Esophagus muscularis mucosa (tissue), 4 donors: ENCODE results near the gene HRCT1. TPM values are rescaled to one million over a fixed set of nuclear protein-coding genes. Genes with fewer than 3 reads are reported as not detected.

Experiments used
- DNase-seq: peaks from one replicate; pipeline ENCODE4 v3.0.0-alpha.2; 2017; ENCODE audit errors: extremely low spot score
- H3K27ac ChIP-seq, 4 donors: fragments of 200-600 bp; sonication (generic); replicated peaks in 1 of 4; 1 replicate in 3 of 4; 2 replicates in 1 of 4; pipeline ENCODE4 v1.5.1; 2016 to 2019; ENCODE audit warnings: mild to moderate bottlenecking in 1 of 4
- H3K27me3 ChIP-seq, 4 donors: fragments of 200-600 bp; sonication (generic); one replicate each; pipeline versions ENCODE4 v1.5.1 to v1.6.0; 2016 to 2019
- H3K36me3 ChIP-seq, 4 donors: fragments of 200-600 bp; sonication (generic); one replicate each; pipeline ENCODE4 v1.5.1; 2016 to 2019
- H3K4me1 ChIP-seq, 4 donors: fragments of 200-600 bp; sonication (generic); one replicate each; pipeline ENCODE4 v1.5.1; 2016 to 2019
- H3K4me3 ChIP-seq, 4 donors: fragments of 200-600 bp; sonication (generic); 1 replicate in 2 of 4; 2 replicates in 2 of 4; pipeline ENCODE4 v1.5.1; 2016 to 2019; ENCODE audit warnings: mild to moderate bottlenecking in 4 of 4, moderate library complexity in 1 of 4
- H3K9me3 ChIP-seq, 4 donors: fragments of 200-600 bp; sonication (generic); 1 replicate in 3 of 4; 2 replicates in 1 of 4; pipeline ENCODE4 v1.5.1; 2016 to 2019
- EP300 ChIP-seq: sonication (generic); formaldehyde crosslinking; IDR thresholded peaks from one replicate; pipeline ENCODE4 v1.6.1; 2017; ENCODE audit warnings: antibody characterized with exemption
- POLR2A ChIP-seq: fragments of 450-650 bp; IDR thresholded peaks from one replicate; pipeline ENCODE4 v1.6.1; 2017; ENCODE audit warnings: antibody characterized with exemption, moderate library complexity, mild to moderate bottlenecking, low read depth
- POLR2AphosphoS5 ChIP-seq, 2 donors: sonication (generic); formaldehyde crosslinking; IDR thresholded peaks; one replicate each; pipeline ENCODE4 v1.6.1; 2017; ENCODE audit warnings: antibody characterized with exemption in 2 of 2
- WGBS: methylation state at CpG from one replicate; pipeline ENCODE4 v1.1.5; 2018; 5-methylcytosine and 5-hydroxymethylcytosine counted together
- intact Hi-C: fragments of 100-400 bp; cut with DNase I; formaldehyde crosslinking; loops from one replicate; pipeline ENCODE4 v1.15.1; 2023
- total RNA-seq, 4 donors: library from RNA; depleted of rRNA; stranded (reverse); fragments of >200 nt; gene quantifications; one replicate each; pipeline versions ENCODE4 v1.1.0 to v1.2.1, GENCODE V29; 2016
- TF ChIP-seq, protein P1 (sequence below), 3 experiments: fragments of 200-600 bp in 2 of 3; fragments of 450-650 bp in 1 of 3; sonication (generic) in 2 of 3; IDR thresholded peaks; one replicate each; pipeline ENCODE4 v1.5.1; 2017 to 2019; ENCODE audit warnings: antibody characterized with exemption in 3 of 3, mild to moderate bottlenecking in 2 of 3, moderate library complexity in 1 of 3

The HRCT1 gene
- total RNA-seq, 4 donors from 2014 or later: 3.7 to 53.0 (median 15.6) TPM

DNA sequence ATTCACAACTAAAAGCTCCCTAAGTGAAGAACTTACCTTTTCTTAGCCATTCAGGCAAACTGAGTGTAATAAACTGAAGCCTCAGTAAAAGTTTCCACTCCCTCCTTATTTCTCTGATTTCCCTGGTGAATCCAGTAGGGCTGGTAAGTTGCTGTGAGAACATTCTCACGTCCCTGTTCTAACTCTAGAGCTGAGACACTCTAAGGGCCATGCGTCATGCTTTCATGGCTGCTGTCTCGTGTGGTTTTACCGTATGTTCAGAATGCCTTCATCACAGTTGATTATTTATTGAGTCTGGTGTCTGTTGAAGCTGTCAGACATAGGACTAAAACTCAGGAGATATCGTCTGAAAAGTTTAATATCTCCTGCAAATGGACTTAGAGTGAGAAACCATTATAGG is 50.6 kb downstream of the HRCT1 start:
- no peak overlapping the region for H3K4me3 ChIP-seq
- DNase-seq: no peak
- H3K27ac ChIP-seq: no peak overlapping the region
- peaks cover 0 to 5% (median 4%) of the 10 kb centered on the region in 4 donors for H3K4me1 ChIP-seq
- intact Hi-C loops: no loop called here
- TF ChIP-seq, protein P1, sequence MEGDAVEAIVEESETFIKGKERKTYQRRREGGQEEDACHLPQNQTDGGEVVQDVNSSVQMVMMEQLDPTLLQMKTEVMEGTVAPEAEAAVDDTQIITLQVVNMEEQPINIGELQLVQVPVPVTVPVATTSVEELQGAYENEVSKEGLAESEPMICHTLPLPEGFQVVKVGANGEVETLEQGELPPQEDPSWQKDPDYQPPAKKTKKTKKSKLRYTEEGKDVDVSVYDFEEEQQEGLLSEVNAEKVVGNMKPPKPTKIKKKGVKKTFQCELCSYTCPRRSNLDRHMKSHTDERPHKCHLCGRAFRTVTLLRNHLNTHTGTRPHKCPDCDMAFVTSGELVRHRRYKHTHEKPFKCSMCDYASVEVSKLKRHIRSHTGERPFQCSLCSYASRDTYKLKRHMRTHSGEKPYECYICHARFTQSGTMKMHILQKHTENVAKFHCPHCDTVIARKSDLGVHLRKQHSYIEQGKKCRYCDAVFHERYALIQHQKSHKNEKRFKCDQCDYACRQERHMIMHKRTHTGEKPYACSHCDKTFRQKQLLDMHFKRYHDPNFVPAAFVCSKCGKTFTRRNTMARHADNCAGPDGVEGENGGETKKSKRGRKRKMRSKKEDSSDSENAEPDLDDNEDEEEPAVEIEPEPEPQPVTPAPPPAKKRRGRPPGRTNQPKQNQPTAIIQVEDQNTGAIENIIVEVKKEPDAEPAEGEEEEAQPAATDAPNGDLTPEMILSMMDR (IDR thresholded peaks at IDR 0.05): no peak
- TF ChIP-seq POLR2A (no peak), EP300 (no peak), POLR2AphosphoS5 (IDR thresholded peaks at IDR 0.05) (no peak)
- H3K27me3 ChIP-seq: peaks cover 0 to 22% (median 0%) of the 10 kb centered on the region in 4 donors
- no peaks in the 10 kb centered on the region for H3K36me3 ChIP-seq
- WGBS: 80% methylated on average over 5 of the region's 5 CpGs
- no peaks in the 10 kb centered on the region for H3K9me3 ChIP-seq

Other genes with a start within 250 kb of the HRCT1 start
- gene RMRP, start 248.2 kb upstream of the HRCT1 start, total RNA-seq: 1,000 to 10,000 TPM; 1,899 to 6,162 (median 2,510) TPM
- 100 to 1,000 TPM in 2 of 4 donors, 10 to 100 TPM in 2; 68.4 to 117 (median 104) TPM for gene CCDC107, start 247.9 kb upstream of the HRCT1 start, total RNA-seq
- 1 to 10 TPM; 1.3 to 3.3 (median 1.7) TPM for gene ARHGEF39, start 241.0 kb upstream of the HRCT1 start, total RNA-seq
- 1 to 10 TPM in 1 of 4 donors, not detected in 3; 2.2 TPM for gene CA9, start 232.3 kb upstream of the HRCT1 start, total RNA-seq
- gene TPM2, start 216.3 kb upstream of the HRCT1 start, total RNA-seq: over 10,000 TPM in 3 of 4 donors, 1,000 to 10,000 TPM in 1; 8,856 to 14,576 (median 12,022) TPM
- 1,000 to 10,000 TPM in 3 of 4 donors, 100 to 1,000 TPM in 1; 934 to 1,435 (median 1,196) TPM for gene TLN1, start 174.0 kb upstream of the HRCT1 start, total RNA-seq
- 10 to 100 TPM; 65.6 to 97.3 (median 85.4) TPM for gene CREB3, start 173.5 kb upstream of the HRCT1 start, total RNA-seq
- gene GBA2, start 157.0 kb upstream of the HRCT1 start, total RNA-seq: 10 to 100 TPM; 44.0 to 67.8 (median 55.5) TPM
- gene RGP1, start 156.9 kb upstream of the HRCT1 start, total RNA-seq: 10 to 100 TPM; 22.0 to 31.8 (median 26.8) TPM
- 1 to 10 TPM in 1 of 4 donors, not detected in 3; 1.3 TPM for gene MSMP, start 151.9 kb upstream of the HRCT1 start, total RNA-seq
- 10 to 100 TPM; 22.0 to 35.9 (median 29.7) TPM for gene NPR2, start 114.6 kb upstream of the HRCT1 start, total RNA-seq
- 1 to 10 TPM in 1 of 4 donors, under 1 TPM in 3; 0.65 to 2.0 (median 0.83) TPM for gene SPAG8, start 93.9 kb upstream of the HRCT1 start, total RNA-seq
- gene HINT2, start 91.2 kb upstream of the HRCT1 start, total RNA-seq: 10 to 100 TPM; 23.4 to 32.4 (median 27.5) TPM
- gene FAM221B, start 77.5 kb upstream of the HRCT1 start, total RNA-seq: not detected
- gene TMEM8B, start 77.0 kb upstream of the HRCT1 start, total RNA-seq: 10 to 100 TPM in 3 of 4 donors, 1 to 10 TPM in 1; 10.0 to 27.0 (median 20.3) TPM
- gene OR13J1, start 35.8 kb upstream of the HRCT1 start, total RNA-seq: not detected
- 1 to 10 TPM; 2.1 to 5.7 (median 2.8) TPM for gene SPAAR, start 3.3 kb downstream of the HRCT1 start, total RNA-seq
- gene OR2S2, start 52.0 kb downstream of the HRCT1 start, total RNA-seq: not detected
- gene RECK, start 130.7 kb downstream of the HRCT1 start, total RNA-seq: 10 to 100 TPM; 16.6 to 24.2 (median 19.0) TPM
- 10 to 100 TPM; 51.3 to 84.9 (median 59.6) TPM for gene GLIPR2, start 230.5 kb downstream of the HRCT1 start, total RNA-seq